H1 (cell line): ENCODE results near the gene CSNK1G3. TPM values are rescaled to one million over a fixed set of nuclear protein-coding genes. Genes with fewer than 3 reads are reported as not detected.

Experiments used
- CTCF ChIA-PET: fragments of 300-600 bp; sonication (Branson Sonifier 250); formaldehyde crosslinking; loops from one replicate; lab custom pipeline; 2021; ENCODE audit not compliant: partially characterized antibody; lab: Charles Lee
- POLR2A ChIA-PET: fragments of 300-600 bp; sonication (Branson Sonifier 250); formaldehyde crosslinking; loops from one replicate; lab custom pipeline; 2021; ENCODE audit warnings: inconsistent platforms; ENCODE audit not compliant: partially characterized antibody; lab: Charles Lee
- DNase-seq, 2 experiments: peaks; one replicate each; pipeline versions ENCODE4 v3.0.0 to v3.0.0-alpha.2; 2010 to 2022; ENCODE audit warnings: low spot score in 2 of 2, low read depth in 1 of 2, mixed read lengths in 1 of 2
- FAIRE-seq: peaks from 2 replicates; lab custom pipeline; 2011; peaks lifted over from hg19 to GRCh38; lab: Jason Lieb, UNC
- H2AFZ ChIP-seq: 2 replicates; pipeline ENCODE4 v1.8.1; 2012; ENCODE audit warnings: low read length, inconsistent platforms
- H2AK5ac ChIP-seq: 2 replicates; pipeline ENCODE4 v1.6.1; 2013; ENCODE audit warnings: low read depth, low read length
- H2BK120ac ChIP-seq: replicated peaks from 2 replicates; pipeline ENCODE3; 2013; ENCODE audit warnings: low read depth, low read length, inconsistent platforms
- H2BK12ac ChIP-seq: 2 replicates; pipeline ENCODE4 v1.6.1; 2013; ENCODE audit warnings: low read depth, low read length
- H2BK15ac ChIP-seq: 2 replicates; pipeline ENCODE4 v1.6.1; 2013; ENCODE audit warnings: low read length
- H2BK20ac ChIP-seq: 2 replicates; pipeline ENCODE4 v1.6.1; 2013; ENCODE audit warnings: low read length
- H2BK5ac ChIP-seq: 2 replicates; pipeline ENCODE4 v1.6.1; 2013; ENCODE audit warnings: low read depth, low read length
- H3K14ac ChIP-seq: 2 replicates; pipeline ENCODE4 v1.6.1; 2013; ENCODE audit warnings: inconsistent platforms; ENCODE audit not compliant: insufficient read length
- H3K18ac ChIP-seq: 2 replicates; pipeline ENCODE4 v1.6.1; 2013; ENCODE audit warnings: low read length; ENCODE audit errors: extremely low read depth
- H3K23ac ChIP-seq: 2 replicates; pipeline ENCODE4 v1.6.1; 2013; ENCODE audit warnings: inconsistent platforms; ENCODE audit not compliant: insufficient read length
- H3K23me2 ChIP-seq: 2 replicates; pipeline ENCODE4 v1.6.1; 2013; ENCODE audit warnings: low read depth, low read length
- H3K27ac ChIP-seq: 2 replicates; pipeline ENCODE4 v1.6.1; 2011; ENCODE audit warnings: low read depth, low read length, inconsistent platforms
- H3K27me3 ChIP-seq, 4 experiments: replicated peaks in 1 of 4; 1 replicate in 1 of 4; 2 replicates in 3 of 4; pipeline versions ENCODE4 v1.6.1 to v1.8.1; 2011 to 2013; ENCODE audit warnings: low read length in 3 of 4, mild to moderate bottlenecking in 3 of 4, inconsistent platforms in 2 of 4, mixed read lengths in 2 of 4, moderate library complexity in 1 of 4; ENCODE audit not compliant: control insufficient read depth in 3 of 4, insufficient read depth in 3 of 4; ENCODE audit errors: extremely low read depth in 1 of 4
- H3K36me3 ChIP-seq, 4 experiments: 2 replicates each; pipeline versions ENCODE4 v1.6.1 to v1.8.1; 2011 to 2013; ENCODE audit warnings: mild to moderate bottlenecking in 4 of 4, low read length in 3 of 4, moderate library complexity in 2 of 4, control low read depth in 1 of 4, inconsistent platforms in 1 of 4; ENCODE audit not compliant: insufficient read depth in 4 of 4, control insufficient read depth in 2 of 4
- H3K4ac ChIP-seq: replicated peaks from 2 replicates; pipeline ENCODE3; 2013; ENCODE audit warnings: low read length, low read depth, mixed read lengths, inconsistent platforms; ENCODE audit not compliant: insufficient read length
- H3K4me1 ChIP-seq, 4 experiments: replicated peaks in 1 of 4; 1 replicate in 1 of 4; 2 replicates in 3 of 4; pipeline versions ENCODE4 v1.6.1 to v1.8.1; 2011 to 2013; ENCODE audit warnings: low read length in 3 of 4, inconsistent platforms in 2 of 4, mixed read lengths in 1 of 4; ENCODE audit not compliant: insufficient read depth in 4 of 4, control insufficient read depth in 3 of 4
- H3K4me2 ChIP-seq, 2 experiments: 2 replicates each; pipeline versions ENCODE4 v1.6.1 to v1.8.1; 2011 to 2013; ENCODE audit warnings: low read depth in 2 of 2, low read length in 2 of 2, control low read depth in 1 of 2, inconsistent platforms in 1 of 2, mild to moderate bottlenecking in 1 of 2; ENCODE audit not compliant: insufficient read depth in 1 of 2
- H3K4me3 ChIP-seq, 4 experiments: fragments of 200-600, 300-600 bp in 1 of 4; sonication (generic), shearing (Covaris generic), sonication (Bioruptor Twin) in 1 of 4; 2 replicates each; pipeline versions ENCODE4 v1.5.1 to v1.8.1; 2011 to 2016; ENCODE audit warnings: low read length in 4 of 4, low read depth in 3 of 4, control low read depth in 2 of 4, inconsistent platforms in 2 of 4, mild to moderate bottlenecking in 2 of 4, mixed read lengths in 1 of 4, moderate library complexity in 1 of 4; ENCODE audit not compliant: insufficient read depth in 2 of 4; ENCODE audit errors: extremely low read depth in 1 of 4
- H3K56ac ChIP-seq: replicated peaks from 2 replicates; pipeline ENCODE3; 2013; ENCODE audit warnings: low read depth, mild to moderate bottlenecking, mixed read lengths, low read length, inconsistent platforms; ENCODE audit not compliant: insufficient read length
- H3K79me1 ChIP-seq: 2 replicates; pipeline ENCODE4 v1.6.1; 2013; ENCODE audit warnings: low read depth, low read length, control low read depth
- H3K79me2 ChIP-seq, 2 experiments: 2 replicates each; pipeline versions ENCODE4 v1.6.1 to v1.8.1; 2012 to 2013; ENCODE audit warnings: low read length in 2 of 2, mild to moderate bottlenecking in 2 of 2, inconsistent platforms in 1 of 2; ENCODE audit not compliant: insufficient read depth in 2 of 2, control insufficient read depth in 1 of 2
- H3K9ac ChIP-seq, 4 experiments: replicated peaks in 1 of 4; 1 replicate in 1 of 4; 2 replicates in 3 of 4; pipeline versions ENCODE4 v1.6.1 to v1.8.1; 2011 to 2013; ENCODE audit warnings: low read depth in 3 of 4, low read length in 3 of 4, control low read depth in 2 of 4, mild to moderate bottlenecking in 2 of 4, moderate library complexity in 2 of 4, inconsistent platforms in 1 of 4; ENCODE audit errors: extremely low read depth in 1 of 4
- H3K9me3 ChIP-seq, 2 experiments: 2 replicates each; pipeline versions ENCODE4 v1.6.1 to v1.8.1; 2012 to 2013; ENCODE audit warnings: mild to moderate bottlenecking in 2 of 2, moderate library complexity in 2 of 2, control low read depth in 1 of 2, inconsistent platforms in 1 of 2, low read depth in 1 of 2, low read length in 1 of 2, mixed read lengths in 1 of 2; ENCODE audit not compliant: insufficient read depth in 2 of 2
- H4K20me1 ChIP-seq, 2 experiments: replicated peaks in 1 of 2; 2 replicates each; pipeline versions ENCODE3 to v1.8.1; 2011 to 2013; ENCODE audit warnings: inconsistent platforms in 2 of 2, low read length in 2 of 2, mild to moderate bottlenecking in 1 of 2; ENCODE audit not compliant: insufficient read depth in 2 of 2, control insufficient read depth in 1 of 2
- H4K5ac ChIP-seq: 2 replicates; pipeline ENCODE4 v1.6.1; 2013; ENCODE audit warnings: low read length, low read depth, mixed read lengths, inconsistent platforms; ENCODE audit not compliant: insufficient read length
- H4K8ac ChIP-seq: 2 replicates; pipeline ENCODE4 v1.8.0; 2013; ENCODE audit warnings: mild to moderate bottlenecking, moderate library complexity, low read length, inconsistent platforms; ENCODE audit not compliant: insufficient read depth; ENCODE audit errors: extremely low read depth
- H4K91ac ChIP-seq: replicated peaks from 2 replicates; pipeline ENCODE3; 2013; ENCODE audit warnings: low read length, mixed read lengths, inconsistent platforms; ENCODE audit not compliant: insufficient read length
- CREB1 ChIP-seq: IDR thresholded peaks from 2 replicates; pipeline ENCODE4 v1.6.1; 2012; ENCODE audit warnings: inconsistent platforms
- EZH2 ChIP-seq: fragments of 200-600 bp; sonication (generic); IDR thresholded peaks from 2 replicates; pipeline ENCODE4 v1.7.1; 2012; ENCODE audit warnings: low read depth, mild to moderate bottlenecking, moderate library complexity, low read length, inconsistent platforms; ENCODE audit not compliant: severe bottlenecking
- HDAC2 ChIP-seq, 2 experiments: fragments of 300-600 bp in 1 of 2; sonication (generic) in 1 of 2; IDR thresholded peaks; 2 replicates each; pipeline ENCODE4 v1.6.1; 2011 to 2012; ENCODE audit warnings: low read depth in 2 of 2, low read length in 2 of 2, mild to moderate bottlenecking in 2 of 2, moderate library complexity in 2 of 2, borderline replicate concordance in 1 of 2, inconsistent platforms in 1 of 2
- HDAC6 ChIP-seq: IDR thresholded peaks from one replicate; pipeline ENCODE4 v1.7.1; 2012; ENCODE audit warnings: low read depth, mild to moderate bottlenecking, inconsistent platforms, low read length, moderate library complexity
- RAD21 ChIP-seq, 2 experiments: IDR thresholded peaks in 1 of 2; conservative IDR thresholded peaks in 1 of 2; 2 replicates each; pipeline ENCODE4 v1.6.1; 2011; ENCODE audit warnings: low read depth in 2 of 2, low read length in 2 of 2, improper control_type of control experiment in 1 of 2, inconsistent platforms in 1 of 2, mild to moderate bottlenecking in 1 of 2, moderate library complexity in 1 of 2
- RXRA ChIP-seq: IDR thresholded peaks from 2 replicates; pipeline ENCODE4 v1.6.1; 2011; ENCODE audit warnings: low read depth, mild to moderate bottlenecking, low read length, moderate library complexity; ENCODE audit not compliant: insufficient read depth
- SAP30 ChIP-seq: fragments of 300-600 bp; sonication (generic); IDR thresholded peaks from 2 replicates; pipeline ENCODE4 v1.7.1; 2012; ENCODE audit warnings: low read length, moderate library complexity, mild to moderate bottlenecking, inconsistent platforms; ENCODE audit not compliant: insufficient read depth, insufficient replicate concordance
- SIN3A ChIP-seq, 2 experiments: IDR thresholded peaks in 1 of 2; conservative IDR thresholded peaks in 1 of 2; 2 replicates each; pipeline ENCODE4 v1.6.1; 2011 to 2012; ENCODE audit warnings: low read length in 2 of 2, improper control_type of control experiment in 1 of 2, low read depth in 1 of 2, mild to moderate bottlenecking in 1 of 2
- SP4 ChIP-seq: IDR thresholded peaks from 2 replicates; pipeline ENCODE4 v1.6.1; 2012; ENCODE audit warnings: low read length, inconsistent platforms
- TAF1 ChIP-seq: IDR thresholded peaks from 2 replicates; pipeline ENCODE4 v1.6.1; 2011; ENCODE audit warnings: mild to moderate bottlenecking, low read depth, low read length
- TAF7 ChIP-seq: optimal IDR thresholded peaks from 2 replicates; pipeline ENCODE3; 2011; ENCODE audit warnings: low read depth, mild to moderate bottlenecking, inconsistent platforms, low read length, moderate library complexity, borderline replicate concordance
- YY1 ChIP-seq: IDR thresholded peaks from 2 replicates; pipeline ENCODE4 v1.6.1; 2011; ENCODE audit warnings: low read depth, mild to moderate bottlenecking, low read length
- ZNF274 ChIP-seq: IDR thresholded peaks from 2 replicates; pipeline ENCODE4 v1.7.0; 2012; ENCODE audit warnings: low read length, borderline replicate concordance; ENCODE audit errors: extremely low read depth
- WGBS, 2 experiments: shearing (Covaris generic) in 1 of 2; methylation state at CpG; one replicate each; pipeline versions ENCODE4 v1.1.6 to v1.1.7; 2013 to 2015; ENCODE audit warnings: low lambda C conversion rate in 2 of 2, mixed read lengths in 2 of 2, inconsistent platforms in 1 of 2, low coverage in 1 of 2, missing lambda C conversion rate in 1 of 2; ENCODE audit not compliant: insufficient replicate concordance in 2 of 2, insufficient coverage in 1 of 2, insufficient read length in 1 of 2; ENCODE audit errors: extremely low coverage in 1 of 2, missing lambda C conversion rate in 1 of 2; 5-methylcytosine and 5-hydroxymethylcytosine counted together
- polyA plus RNA-seq, 7 experiments: library from polyadenylated mRNA; depleted of rRNA in 3 of 7; stranded (reverse) in 5 of 7; unstranded in 2 of 7; fragments of >200 nt in 5 of 7; fragments of 200-250 nt in 2 of 7; gene quantifications; 1 replicate in 5 of 7; 2 replicates in 1 of 7; 4 replicates in 1 of 7; pipeline versions ENCODE4 v1.2.1 to v1.2.3, GENCODE V29; 2011 to 2013; ENCODE audit warnings: missing spikeins in 2 of 7, mixed read lengths in 2 of 7
- total RNA-seq: library from RNA; stranded (reverse); fragmentation: NEBNext Ultra II Directional; extraction: Animal tissue kit (Norgen Biotek cat#: 25700); gene quantifications from 2 replicates; pipeline ENCODE4 v1.2.1, GENCODE V29; 2021

CSNK1G3 gene
- total and polyA plus RNA-seq, 2 of the 8 experiments (the other 6 are each of a cell fraction or from before 2014, with no cell fraction given), result 10.6 to 58.9 TPM

GRCh38 chr5:123585871-123586270 lies 73.9 kb downstream of the CSNK1G3 start:
- H4K20me1 ChIP-seq, result no peaks in the 10 kb centered on the region
- no peaks in the 10 kb centered on the region for H3K23me2 ChIP-seq
- H4K8ac ChIP-seq, result no peak overlapping the region
- H3K18ac ChIP-seq, result no peak overlapping the region
- no peak overlapping the region for H2BK15ac ChIP-seq
- no peak overlapping the region for H2AFZ ChIP-seq
- no peak overlapping the region for H2BK20ac ChIP-seq
- H2BK120ac ChIP-seq, result no peak overlapping the region
- H2BK5ac ChIP-seq, result no peak overlapping the region
- H3K9me3 ChIP-seq, result no peaks in the 10 kb centered on the region
- no peak overlapping the region for H4K91ac ChIP-seq
- H3K4me1 ChIP-seq, result peaks cover 0 to 4% (median 1%) of the 10 kb centered on the region in 4 experiments; a peak in 3 of 7 replicates
- no peak overlapping the region for H3K14ac ChIP-seq
- no peak overlapping the region for H3K4me2 ChIP-seq
- H4K5ac ChIP-seq, result no peak overlapping the region
- no peak overlapping the region for H2BK12ac ChIP-seq
- ChIA-PET POLR2A (no interaction called here), CTCF (interaction anchor here (0.7 kb wide), 1 partner anchor 1155 kb away, joined by 4 read pairs; no protein-coding TSS in a partner anchor)
- no peak overlapping the region for H3K56ac ChIP-seq
- DNase-seq, result no peak
- H3K4me3 ChIP-seq, result no peak overlapping the region
- 85% methylated on average over 2 of the region's 2 CpGs; no CpG with 5 or more reads in 1 of the 2 experiments for WGBS, 2 experiments
- H3K27ac ChIP-seq, result no peak overlapping the region
- H3K4ac ChIP-seq, result no peak overlapping the region
- peaks cover 0 to 14% of the 10 kb centered on the region in 2 experiments; a peak in 1 of 4 replicates for H3K79me2 ChIP-seq
- no peaks in the 10 kb centered on the region for H3K27me3 ChIP-seq
- H3K36me3 ChIP-seq, result peaks cover 0 to 2% (median 0%) of the 10 kb centered on the region in 4 experiments; a peak in 1 of 8 replicates
- no peak overlapping the region for H3K23ac ChIP-seq
- no peak overlapping the region for H3K9ac ChIP-seq
- FAIRE-seq, result no peak
- H3K79me1 ChIP-seq, result no peaks in the 10 kb centered on the region
- H2AK5ac ChIP-seq, result no peak overlapping the region
- no peak for TF ChIP-seq YY1
- TF ChIP-seq SP4, result no peak
- TF ChIP-seq TAF7, result no peak
- TF ChIP-seq RAD21 (IDR thresholded peaks at IDR 0.05 in 1 of 2, conservative IDR thresholded peaks at IDR 0.05 in 1 of 2; ENCODE audit: low read depth in 2 of 2, low read length in 2 of 2), result no peak
- no peak for TF ChIP-seq SAP30
- TF ChIP-seq RXRA, result no peak
- TF ChIP-seq CREB1, result no peak
- no peak for TF ChIP-seq SIN3A (conservative IDR thresholded peaks at IDR 0.05 in 1 of 2, IDR thresholded peaks at IDR 0.05 in 1 of 2; ENCODE audit: low read depth in 1 of 2, low read length in 2 of 2)
- no peak for TF ChIP-seq EZH2
- no peak for TF ChIP-seq HDAC2 (IDR thresholded peaks at IDR 0.05; ENCODE audit: borderline replicate concordance in 1 of 2, low read depth in 2 of 2, low read length in 2 of 2)
- TF ChIP-seq ZNF274, result no peak
- no peak for TF ChIP-seq TAF1
- TF ChIP-seq HDAC6, result no peak
